ENCODE results near the gene ADCY7.

The ADCY7 gene

GRCh38 chr16:50257876-50258275, 8.5 kb upstream of the ADCY7 start:
- no peak for DNase-seq (ENCODE audit: low spot score)
- no peak for TF ChIP-seq CTCF (IDR thresholded peaks at IDR 0.05; ENCODE audit: extremely low read depth, missing control alignments)

GRCh38 chr16:50259334-50260205, 6.8 kb upstream of the ADCY7 start:
- TF ChIP-seq CTCF (IDR thresholded peaks at IDR 0.05; ENCODE audit: extremely low read depth, missing control alignments), result no peak
- no peak for DNase-seq (ENCODE audit: low spot score)

- no peak for DNase-seq (ENCODE audit: low spot score)
- TF ChIP-seq CTCF (IDR thresholded peaks at IDR 0.05; ENCODE audit: extremely low read depth, missing control alignments), result no peak
Measured at GRCh38 chr16:50260206-50261159, 5.9 kb upstream of the ADCY7 start.

GRCh38 chr16:50261160-50261706, 5.1 kb upstream of the ADCY7 start:
- TF ChIP-seq CTCF (IDR thresholded peaks at IDR 0.05; ENCODE audit: extremely low read depth, missing control alignments), result no peak
- no peak for DNase-seq (ENCODE audit: low spot score)

- TF ChIP-seq CTCF (IDR thresholded peaks at IDR 0.05; ENCODE audit: extremely low read depth, missing control alignments), result no peak
- DNase-seq (ENCODE audit: low spot score), result no peak
Measured at GRCh38 chr16:50261707-50262235, 4.6 kb upstream of the ADCY7 start.

- no peak for TF ChIP-seq CTCF (IDR thresholded peaks at IDR 0.05; ENCODE audit: extremely low read depth, missing control alignments)
- no peak for DNase-seq (ENCODE audit: low spot score)
Measured at GRCh38 chr16:50263060-50263909, 3.1 kb upstream of the ADCY7 start.

Measured in GM20000 (cell line).